ENCODE data around the gene RBM15B. TPM values are rescaled to one million over a fixed set of nuclear protein-coding genes. Genes with fewer than 3 reads are reported as not detected.
A peak's percentile ranks its signal among the peaks of the same experiment; 100 is the strongest.

The RBM15B gene
- total and polyA plus RNA-seq, 7 experiments from 2014 or later: 12.8 to 40.6 (median 30.1) TPM

- Mint-ChIP-seq H3K9me3 (no peaks in the 10 kb centered on the region), H3K27me3 (no peaks in the 10 kb centered on the region), H3K27ac (no peak overlapping the region), H3K4me1 (peaks cover 9 to 30% (median 18%) of the 10 kb centered on the region in 7 donors), H3K4me3 (no peak overlapping the region), H3K36me3 (no peaks in the 10 kb centered on the region)
- no peak overlapping the region for H3K4me3 ChIP-seq (ENCODE audit: low read length)
- ChIA-PET CTCF (no interaction called here), POLR2A (no interaction called here)
- no peaks in the 10 kb centered on the region for H3K27me3 ChIP-seq (ENCODE audit: control insufficient read depth in 2 of 2, insufficient read depth in 2 of 2, low read length in 2 of 2)
- no peaks in the 10 kb centered on the region for H3K36me3 ChIP-seq (ENCODE audit: control insufficient read depth in 2 of 3, insufficient read depth in 3 of 3, low read length in 3 of 3)
- intact Hi-C loops (cut with micrococcal nuclease): no loop called here
- peaks cover 0 to 13% of the 10 kb centered on the region in 2 donors for H3K4me1 ChIP-seq (ENCODE audit: control insufficient read depth in 2 of 2, insufficient read depth in 2 of 2, low read length in 2 of 2)
- H3K9me3 ChIP-seq (ENCODE audit: control insufficient read depth in 2 of 3, low read length in 3 of 3): no peaks in the 10 kb centered on the region
- ATAC-seq (no peak), DNase-seq (no peak)
- no peak overlapping the region for H3K27ac ChIP-seq (ENCODE audit: low read depth, low read length)
Measured at GRCh38 chr3:51375571-51375970, 15.5 kb upstream of the RBM15B start.

GRCh38 chr3:51378065-51378464 is 13.0 kb upstream of the RBM15B start:
- Histone ChIP-seq H3K4me1 (ENCODE audit: control insufficient read depth in 2 of 2, insufficient read depth in 2 of 2, low read length in 2 of 2) (peaks cover 0 to 13% of the 10 kb centered on the region in 2 donors), H3K27me3 (ENCODE audit: control insufficient read depth in 2 of 2, insufficient read depth in 2 of 2, low read length in 2 of 2) (no peaks in the 10 kb centered on the region), H3K9me3 (ENCODE audit: control insufficient read depth in 2 of 3, low read length in 3 of 3) (no peaks in the 10 kb centered on the region), H3K27ac (ENCODE audit: low read depth, low read length) (no peak overlapping the region), H3K36me3 (ENCODE audit: control insufficient read depth in 2 of 3, insufficient read depth in 3 of 3, low read length in 3 of 3) (no peaks in the 10 kb centered on the region), H3K4me3 (ENCODE audit: low read length) (no peak overlapping the region)
- no peak for DNase-seq
- Mint-ChIP-seq H3K27ac (peak overlapping the region in 4 of 9 donors; percentile 12 to 76 (median 38)), H3K9me3 (no peaks in the 10 kb centered on the region), H3K36me3 (no peaks in the 10 kb centered on the region), H3K27me3 (no peaks in the 10 kb centered on the region), H3K4me1 (peaks cover 8 to 22% (median 20%) of the 10 kb centered on the region in 7 donors), H3K4me3 (no peak overlapping the region)
- intact Hi-C loops (cut with micrococcal nuclease): no loop called here
- CTCF ChIA-PET: interaction anchor here (1.0 to 1.2 kb wide), 2 partner anchors 406 to 762 kb away, joined by 3 to 5 read pairs; no protein-coding TSS in a partner anchor
- ATAC-seq: no peak
- POLR2A ChIA-PET: interaction anchor here (0.8 to 1.6 kb wide), 4 partner anchors 11 to 762 kb away, joined by 3 to 6 read pairs (median 3); partner anchors contain the start of gene MAPKAPK3

- H3K4me1 Mint-ChIP-seq: peaks cover 11 to 29% (median 21%) of the 10 kb centered on the region in 7 donors
- ChIA-PET CTCF (interaction anchor here (0.7 to 2.2 kb wide), 3 partner anchors 11 to 407 kb away, joined by 3 to 7 read pairs (median 3); no protein-coding TSS in a partner anchor), POLR2A (interaction anchor here (1.1 to 1.2 kb wide), 2 partner anchors 11 to 13 kb away, joined by 3 read pairs; no protein-coding TSS in a partner anchor)
- H3K4me3 ChIP-seq (ENCODE audit: low read length): no peak overlapping the region
- no peaks in the 10 kb centered on the region for H3K27me3 Mint-ChIP-seq
- no peaks in the 10 kb centered on the region for H3K9me3 Mint-ChIP-seq
- no peaks in the 10 kb centered on the region for H3K9me3 ChIP-seq (ENCODE audit: control insufficient read depth in 2 of 3, low read length in 3 of 3)
- H3K4me3 Mint-ChIP-seq: peak overlapping the region in 6 of 10 donors; percentile 15 to 73 (median 40)
- H3K27ac Mint-ChIP-seq: peak overlapping the region in 8 of 9 donors; percentile 20 to 76 (median 56)
- H3K36me3 ChIP-seq (ENCODE audit: control insufficient read depth in 2 of 3, insufficient read depth in 3 of 3, low read length in 3 of 3): no peaks in the 10 kb centered on the region
- ATAC-seq: no peak
- intact Hi-C loops (cut with micrococcal nuclease): no loop called here
- DNase-seq: peak in 1 of 9 donors; percentile 6
- peaks cover 4 to 18% of the 10 kb centered on the region in 2 donors for H3K4me1 ChIP-seq (ENCODE audit: control insufficient read depth in 2 of 2, insufficient read depth in 2 of 2, low read length in 2 of 2)
- no peak overlapping the region for H3K27ac ChIP-seq (ENCODE audit: low read depth, low read length)
- peaks cover 0 to 3% (median 0%) of the 10 kb centered on the region in 5 donors for H3K36me3 Mint-ChIP-seq
- H3K27me3 ChIP-seq (ENCODE audit: control insufficient read depth in 2 of 2, insufficient read depth in 2 of 2, low read length in 2 of 2): no peaks in the 10 kb centered on the region
Measured at GRCh38 chr3:51378726-51379125, 12.4 kb upstream of the RBM15B start.

- Mint-ChIP-seq H3K9me3 (no peaks in the 10 kb centered on the region), H3K27ac (peak overlapping the region in 7 of 9 donors; percentile 22 to 86 (median 56)), H3K4me1 (peaks cover 16 to 34% (median 26%) of the 10 kb centered on the region in 7 donors), H3K36me3 (peaks cover 0 to 6% (median 0%) of the 10 kb centered on the region in 5 donors), H3K4me3 (peak overlapping the region in 7 of 10 donors; percentile 15 to 73 (median 42)), H3K27me3 (no peaks in the 10 kb centered on the region)
- Histone ChIP-seq H3K27ac (ENCODE audit: low read depth, low read length) (no peak overlapping the region), H3K9me3 (ENCODE audit: control insufficient read depth in 2 of 3, low read length in 3 of 3) (no peaks in the 10 kb centered on the region), H3K4me3 (ENCODE audit: low read length) (no peak overlapping the region), H3K27me3 (ENCODE audit: control insufficient read depth in 2 of 2, insufficient read depth in 2 of 2, low read length in 2 of 2) (no peaks in the 10 kb centered on the region), H3K36me3 (ENCODE audit: control insufficient read depth in 2 of 3, insufficient read depth in 3 of 3, low read length in 3 of 3) (peaks cover 0 to under 1% (median 0%) of the 10 kb centered on the region in 3 experiments), H3K4me1 (ENCODE audit: control insufficient read depth in 2 of 2, insufficient read depth in 2 of 2, low read length in 2 of 2) (peaks cover 8 to 22% of the 10 kb centered on the region in 2 donors)
- peak; percentile 36 for ATAC-seq
- DNase-seq: peak in 1 of 9 donors; percentile 15
- intact Hi-C loops (cut with micrococcal nuclease): no loop called here
- ChIA-PET CTCF (interaction anchor here (1.0 to 2.2 kb wide), 2 partner anchors 10 to 407 kb away, joined by 3 to 7 read pairs; no protein-coding TSS in a partner anchor), POLR2A (interaction anchor here (1.2 kb wide), 1 partner anchor 13 kb away, joined by 3 read pairs; no protein-coding TSS in a partner anchor)
Measured at GRCh38 chr3:51379301-51379700, 11.8 kb upstream of the RBM15B start.

- Mint-ChIP-seq H3K27ac (peak overlapping the region in 7 of 9 donors; percentile 14 to 76 (median 55)), H3K36me3 (peaks cover 0 to 9% (median 0%) of the 10 kb centered on the region in 5 donors), H3K4me3 (peak overlapping the region in 3 of 10 donors; percentile 38 to 73 (median 42)), H3K27me3 (no peaks in the 10 kb centered on the region), H3K4me1 (peaks cover 16 to 34% (median 31%) of the 10 kb centered on the region in 7 donors), H3K9me3 (no peaks in the 10 kb centered on the region)
- Histone ChIP-seq H3K4me3 (ENCODE audit: low read length) (no peak overlapping the region), H3K27me3 (ENCODE audit: control insufficient read depth in 2 of 2, insufficient read depth in 2 of 2, low read length in 2 of 2) (no peaks in the 10 kb centered on the region), H3K9me3 (ENCODE audit: control insufficient read depth in 2 of 3, low read length in 3 of 3) (no peaks in the 10 kb centered on the region), H3K4me1 (ENCODE audit: control insufficient read depth in 2 of 2, insufficient read depth in 2 of 2, low read length in 2 of 2) (peaks cover 8 to 22% of the 10 kb centered on the region in 2 donors), H3K27ac (ENCODE audit: low read depth, low read length) (no peak overlapping the region), H3K36me3 (ENCODE audit: control insufficient read depth in 2 of 3, insufficient read depth in 3 of 3, low read length in 3 of 3) (peaks cover 0 to 5% (median 0%) of the 10 kb centered on the region in 3 experiments)
- no peak for ATAC-seq
- POLR2A ChIA-PET: no interaction called here
- intact Hi-C loops (cut with micrococcal nuclease): loop anchor here in 1 of 2 donors (10.0 kb wide), 2 partner anchors 1665 to 1965 kb away; partner anchors contain the start of genes DCP1A and SFMBT1
- CTCF ChIA-PET: interaction anchor here (1.1 to 2.2 kb wide), 2 partner anchors 9 to 10 kb away, joined by 3 to 7 read pairs; no protein-coding TSS in a partner anchor
- peak in 1 of 9 donors; percentile 14 for DNase-seq
Measured at GRCh38 chr3:51379746-51380455, 11.2 kb upstream of the RBM15B start.

- CTCF ChIA-PET: interaction anchor here (1.1 to 2.2 kb wide), 2 partner anchors 9 to 10 kb away, joined by 3 to 7 read pairs; no protein-coding TSS in a partner anchor
- H3K27ac Mint-ChIP-seq: no peak overlapping the region
Measured at GRCh38 chr3:51380601-51381332, 10.3 kb upstream of the RBM15B start.

More at GRCh38 chr3:51380601-51381332, 10.3 kb upstream of the RBM15B start:
- H3K4me1 Mint-ChIP-seq: peaks cover 17 to 38% (median 36%) of the 10 kb centered on the region in 7 donors
- Histone ChIP-seq H3K27me3 (ENCODE audit: control insufficient read depth in 2 of 2, insufficient read depth in 2 of 2, low read length in 2 of 2) (no peaks in the 10 kb centered on the region), H3K36me3 (ENCODE audit: control insufficient read depth in 2 of 3, insufficient read depth in 3 of 3, low read length in 3 of 3) (peaks cover 0 to 5% (median 0%) of the 10 kb centered on the region in 3 experiments), H3K9me3 (ENCODE audit: control insufficient read depth in 2 of 3, low read length in 3 of 3) (no peaks in the 10 kb centered on the region), H3K4me1 (ENCODE audit: control insufficient read depth in 2 of 2, insufficient read depth in 2 of 2, low read length in 2 of 2) (peaks cover 9 to 25% of the 10 kb centered on the region in 2 donors), H3K4me3 (ENCODE audit: low read length) (no peak overlapping the region), H3K27ac (ENCODE audit: low read depth, low read length) (no peak overlapping the region)
- POLR2A ChIA-PET: no interaction called here
- no peak for DNase-seq
- peaks cover 0 to 15% (median 0%) of the 10 kb centered on the region in 5 donors for H3K36me3 Mint-ChIP-seq
- ATAC-seq: no peak
- intact Hi-C loops (cut with micrococcal nuclease): loop anchor here in 1 of 2 donors (10.0 kb wide), 2 partner anchors 1664 to 1964 kb away; partner anchors contain the start of genes DCP1A and SFMBT1
- no peaks in the 10 kb centered on the region for H3K9me3 Mint-ChIP-seq
- H3K4me3 Mint-ChIP-seq: no peak overlapping the region
- H3K27me3 Mint-ChIP-seq: no peaks in the 10 kb centered on the region

All from naive thymus-derived CD4-positive, alpha-beta T cell (primary cell).